ENCODE data around the gene FAM210B. TPM values are rescaled to one million over a fixed set of nuclear protein-coding genes. Genes with fewer than 3 reads are reported as not detected.

The FAM210B gene
- total and polyA plus RNA-seq, 10 of the 15 experiments (the other 5 are each of a cell fraction or from before 2014, with no cell fraction given) = 0.13 to 1.4 (median 0.68) TPM

- H3K4me2 ChIP-seq (ENCODE audit: control insufficient read depth, insufficient read depth) = peak within 1 kb of the TSS; percentile 69
- peak within 1 kb of the TSS; percentile 20; the same call in 1 of the 2 replicates for H3K9ac ChIP-seq (ENCODE audit: control insufficient read depth, insufficient read depth, low read length)
- CTCF ChIA-PET = interaction anchor here (0.9 to 2.1 kb wide), 7 partner anchors 11 to 43 kb away, joined by 3 to 13 read pairs (median 4); partner anchors contain the start of genes AURKA and CSTF1
- BruUV-seq (replicated peaks) = no TSS peak
- 64% methylated on average over 10 of the region's 10 CpGs for WGBS (ENCODE audit: insufficient coverage, insufficient replicate concordance, low lambda C conversion rate, missing lambda C conversion rate)
- peaks cover 6% of the 10 kb centered on the region; the same call in 1 of the 2 replicates for H3K4me1 ChIP-seq (ENCODE audit: control insufficient read depth, insufficient read depth, low read length)
- no peaks in the 10 kb centered on the region for H3K27me3 ChIP-seq (replicated peaks in 1 of 2; ENCODE audit: control insufficient read depth in 2 of 2, insufficient read depth in 2 of 2, low read length in 1 of 2)
- H3K4me3 ChIP-seq = no peak within 1 kb of the TSS; the same call in 1 of the 2 replicates
- RAD21 ChIA-PET (ENCODE audit: unreplicated experiment) = interaction anchor here (0.6 to 1.7 kb wide), 5 partner anchors 17 to 65 kb away, joined by 3 to 8 read pairs (median 4); partner anchors contain the start of genes AURKA and CSTF1
- peaks cover 0 to 4% of the 10 kb centered on the region in 2 experiments; a peak in 2 of 4 replicates for H3K36me3 ChIP-seq (ENCODE audit: control insufficient read depth in 2 of 2, insufficient read depth in 2 of 2, low read length in 1 of 2)
- H3K9me3 ChIP-seq (replicated peaks; ENCODE audit: control insufficient read depth, insufficient read depth, low read length) = no peaks in the 10 kb centered on the region
- FAIRE-seq (peak; percentile 93), DNase-seq (ENCODE audit: low read depth, low spot score) (no peak), ATAC-seq (peak; percentile 75)
- peak within 1 kb of the TSS; percentile 32; the same call in 1 of the 2 replicates for H3K27ac ChIP-seq (ENCODE audit: control insufficient read depth, insufficient read depth)
- peak within 1 kb of the TSS; percentile 76 for H2AFZ ChIP-seq (ENCODE audit: control insufficient read depth, low read depth, low read length)
- SMC1A ChIA-PET (ENCODE audit: uncharacterized antibody, unreplicated experiment) = interaction anchor here (0.6 to 1.3 kb wide), 8 partner anchors 9 to 51 kb away, joined by 3 to 6 read pairs (median 4); no protein-coding TSS in a partner anchor
- POLR2A ChIA-PET = interaction anchor here (0.6 kb wide), 1 partner anchor 51 kb away, joined by 4 read pairs; no protein-coding TSS in a partner anchor
- in situ Hi-C loops (cut with MboI) (no loop called here), intact Hi-C loops (cut with micrococcal nuclease; ENCODE audit: unreplicated experiment) (no loop called here)
- no peaks in the 10 kb centered on the region for H4K20me1 ChIP-seq (ENCODE audit: control insufficient read depth, insufficient read depth)
- no peaks in the 10 kb centered on the region for H3K79me2 ChIP-seq (ENCODE audit: control insufficient read depth, insufficient read depth, low read length)
- peak; percentile 54 for TF ChIP-seq PBX3 (IDR thresholded peaks at IDR 0.05; ENCODE audit: insufficient replicate concordance, low read depth, low read length)
- TF ChIP-seq ELK1 (IDR thresholded peaks at IDR 0.05; ENCODE audit: low read depth, low read length) = no peak
- TF ChIP-seq SPI1 (IDR thresholded peaks at IDR 0.05; ENCODE audit: borderline replicate concordance, insufficient read depth, low read depth, low read length) = 0 out of 2 replicates have a peak, but pooled peaks have one; percentile 5
- TF ChIP-seq YY1 (IDR thresholded peaks at IDR 0.05; ENCODE audit: low read depth, low read length) = no peak
- TF ChIP-seq TCF7 (IDR thresholded peaks at IDR 0.05; ENCODE audit: borderline replicate concordance) = no peak
- no peak for TF ChIP-seq NFIC (IDR thresholded peaks at IDR 0.05; ENCODE audit: low read depth, low read length)
- TF ChIP-seq BACH1 (IDR thresholded peaks at IDR 0.05; ENCODE audit: borderline replicate concordance) = no peak
- TF ChIP-seq PKNOX1 (IDR thresholded peaks at IDR 0.05) = peak; percentile 94
- no peak for TF ChIP-seq EED (IDR thresholded peaks at IDR 0.05; ENCODE audit: low read depth)
- TF ChIP-seq RUNX3 (IDR thresholded peaks at IDR 0.05; ENCODE audit: low read length) = peak; percentile 64
- TF ChIP-seq FOXM1 (IDR thresholded peaks at IDR 0.05; ENCODE audit: low read depth, low read length) = no peak
- TF ChIP-seq STAT3 (IDR thresholded peaks at IDR 0.05; ENCODE audit: low read depth, low read length) = no peak
- no peak for TF ChIP-seq CEBPB (IDR thresholded peaks at IDR 0.05; ENCODE audit: borderline replicate concordance in 1 of 2, low read depth in 2 of 2, low read length in 2 of 2)
- no peak for TF ChIP-seq CUX1 (IDR thresholded peaks at IDR 0.05; ENCODE audit: insufficient replicate concordance, low read depth, low read length)
These were observed 53.1 kb downstream of the FAM210B start, which contains the start of gene CASS4 for GRCh38 chr20:56411759-56412472. TSS of gene CASS4 (plus strand) at chr20:56412260. CDS start at chr20:56412459, 199 bp downstream.
